GM19468 (cell line): ENCODE results near the gene CHST3.
"Not testable (repeated sequence)": the region's sequence is repeated elsewhere in the genome, so short reads cannot be mapped to it uniquely, and the experiment has no call there.

Experiments used
- ATAC-seq: cut with Tn5 transposase; IDR thresholded peaks from one replicate; pipeline ENCODE4 v1.9.1; 2021; ENCODE audit warnings: mild to moderate bottlenecking, moderate library complexity, moderate number of reproducible peaks; ENCODE audit not compliant: unreplicated experiment; ENCODE audit errors: extremely low read depth

Gene CHST3

GRCh38 chr10:71964098-71964742, at the start of gene CHST3:
Gene CHST3 (plus strand): TSS chr10:71964395. CDS start chr10:72005843, 41,448 bp downstream.
- no peak for ATAC-seq

GRCh38 chr10:71916827-71917226, 47.4 kb upstream of the CHST3 start:
- ATAC-seq, result no peak

GRCh38 chr10:71918992-71919391, 45.2 kb upstream of the CHST3 start:
- ATAC-seq, result no peak

GRCh38 chr10:71919956-71920539, 44.1 kb upstream of the CHST3 start:
- not testable (repeated sequence) for ATAC-seq

GRCh38 chr10:71920540-71921323, 43.5 kb upstream of the CHST3 start:
- ATAC-seq, result no peak

GRCh38 chr10:71921324-71922027, 42.7 kb upstream of the CHST3 start:
- no peak for ATAC-seq

GRCh38 chr10:71923138-71923692, 41.0 kb upstream of the CHST3 start:
- no peak for ATAC-seq

GRCh38 chr10:71924771-71925170, 39.4 kb upstream of the CHST3 start:
- ATAC-seq, result no peak

GRCh38 chr10:71927159-71927558, 37.0 kb upstream of the CHST3 start:
- ATAC-seq, result no peak

GRCh38 chr10:71927776-71928592, 36.2 kb upstream of the CHST3 start:
- ATAC-seq, result no peak

- no peak for ATAC-seq
Observed at GRCh38 chr10:71931295-71931694, 32.9 kb upstream of the CHST3 start.

- no peak for ATAC-seq
Observed at GRCh38 chr10:71933651-71934050, 30.5 kb upstream of the CHST3 start.

GRCh38 chr10:71938211-71938610, 26.0 kb upstream of the CHST3 start:
- no peak for ATAC-seq

- ATAC-seq, result no peak
Observed at GRCh38 chr10:71939304-71939703, 24.9 kb upstream of the CHST3 start.

GRCh38 chr10:71939861-71940474, 24.2 kb upstream of the CHST3 start:
- ATAC-seq, result no peak

- no peak for ATAC-seq
Observed at GRCh38 chr10:71940752-71941151, 23.4 kb upstream of the CHST3 start.

- no peak for ATAC-seq
Observed at GRCh38 chr10:71941318-71941717, 22.9 kb upstream of the CHST3 start.

- ATAC-seq, result no peak
Observed at GRCh38 chr10:71945819-71946474, 18.2 kb upstream of the CHST3 start.

GRCh38 chr10:71946700-71947099, 17.5 kb upstream of the CHST3 start:
- ATAC-seq, result no peak
